HepG2 (cell line): ENCODE measurements around the gene TSSK2. TPM values are rescaled to one million over a fixed set of nuclear protein-coding genes. Genes with fewer than 3 reads are reported as not detected.

Source experiments
- ATAC-seq: fragments of 200-7000 bp; cut with Tn5 transposase; 3 replicates; pipeline ENCODE4 v1.9.1; 2020; ENCODE audit warnings: mild to moderate bottlenecking, moderate library complexity
- BruUV-seq: library from RNA; stranded (reverse); fragments of 400-500 nt; replicated peaks from 2 replicates; lab custom pipeline; 2021; lab: Mats Ljungman, UMichigan
- CTCF ChIA-PET: fragments of 300-600 bp; formaldehyde crosslinking; extraction: SDS; loops from one replicate; lab custom pipeline; 2021; ENCODE audit warnings: low total read pairs, inconsistent platforms, low intra/inter-chr PET ratio; lab: Yijun Ruan, JAX
- POLR2A ChIA-PET: fragments of 350-600 bp; sonication (Branson Sonifier 250); formaldehyde crosslinking; loops from one replicate; lab custom pipeline; 2020; ENCODE audit warnings: antibody characterized with exemption, inconsistent platforms; lab: Yijun Ruan, JAX
- DNase-seq: peaks from one replicate; pipeline ENCODE4 v3.0.0-alpha.2; 2015; ENCODE audit warnings: low spot score
- FAIRE-seq: peaks from 3 replicates; lab custom pipeline; 2011; peaks lifted over from hg19 to GRCh38; lab: Jason Lieb, UNC
- H2AFZ ChIP-seq: one replicate; pipeline ENCODE4 v1.6.1; 2011; ENCODE audit warnings: low read length, inconsistent platforms
- H3K27ac ChIP-seq: fragments of 300-600 bp; 3 replicates; pipeline ENCODE4 v1.8.0; 2011; ENCODE audit warnings: mixed run types, mild to moderate bottlenecking, mixed read lengths, low read length, inconsistent platforms; ENCODE audit not compliant: insufficient read depth; ENCODE audit errors: extremely low read length
- H3K27me3 ChIP-seq, 2 experiments: fragments of 200-600 bp in 1 of 2; 2 replicates in 1 of 2; 3 replicates in 1 of 2; pipeline versions ENCODE4 v1.6.0 to v1.8.0; 2011; ENCODE audit warnings: low read length in 2 of 2, mild to moderate bottlenecking in 2 of 2, moderate library complexity in 2 of 2, inconsistent platforms in 1 of 2; ENCODE audit not compliant: insufficient read depth in 2 of 2, control insufficient read depth in 1 of 2
- H3K36me3 ChIP-seq, 2 experiments: fragments of 200-600 bp in 1 of 2; replicated peaks in 1 of 2; 2 replicates in 1 of 2; 3 replicates in 1 of 2; pipeline versions ENCODE4 v1.5.1 to v1.8.0; 2011; ENCODE audit warnings: low read length in 2 of 2, inconsistent platforms in 1 of 2; ENCODE audit not compliant: insufficient read depth in 2 of 2, control insufficient read depth in 1 of 2
- H3K4me1 ChIP-seq: 2 replicates; pipeline ENCODE4 v1.5.1; 2012; ENCODE audit warnings: low read length, inconsistent platforms; ENCODE audit not compliant: insufficient read depth
- H3K4me2 ChIP-seq: 2 replicates; pipeline ENCODE4 v1.6.0; 2011; ENCODE audit warnings: low read depth, low read length, inconsistent platforms
- H3K4me3 ChIP-seq, 3 experiments: fragments of 200-600 bp in 1 of 3; sonication (generic), shearing (Covaris generic) in 1 of 3; replicated peaks in 1 of 3; 2 replicates each; pipeline ENCODE4 v1.5.1; 2011 to 2016; ENCODE audit warnings: low read length in 3 of 3, inconsistent platforms in 2 of 3, low read depth in 2 of 3, mild to moderate bottlenecking in 2 of 3, control low read depth in 1 of 3, mixed read lengths in 1 of 3; ENCODE audit not compliant: insufficient read depth in 1 of 3
- H3K79me2 ChIP-seq: one replicate; pipeline ENCODE4 v1.6.1; 2011; ENCODE audit warnings: low read length, inconsistent platforms; ENCODE audit not compliant: insufficient read depth
- H3K9ac ChIP-seq: 2 replicates; pipeline ENCODE4 v1.6.0; 2011; ENCODE audit warnings: mild to moderate bottlenecking, low read depth, low read length, inconsistent platforms; ENCODE audit not compliant: insufficient read depth
- H3K9me3 ChIP-seq: 2 replicates; pipeline ENCODE4 v1.5.1; 2012; ENCODE audit warnings: mild to moderate bottlenecking, low read length
- H4K20me1 ChIP-seq: 2 replicates; pipeline ENCODE4 v1.6.0; 2011; ENCODE audit warnings: inconsistent platforms, mild to moderate bottlenecking, low read length, moderate library complexity; ENCODE audit not compliant: insufficient read depth
- FOXC1 ChIP-seq: sonication (generic); formaldehyde crosslinking; IDR thresholded peaks from 2 replicates; pipeline ENCODE4 v1.8.0; 2022; ENCODE audit warnings: mild to moderate bottlenecking, missing genetic modification reagents, borderline replicate concordance
- GABPB1 ChIP-seq: IDR thresholded peaks from 2 replicates; pipeline ENCODE4 v1.6.1; 2016; ENCODE audit warnings: mild to moderate bottlenecking, missing genetic modification reagents, moderate library complexity, missing compliant biosample characterization
- GATA4 ChIP-seq: sonication (generic); IDR thresholded peaks from 2 replicates; pipeline ENCODE4 v1.6.1; 2016; ENCODE audit warnings: antibody characterized with exemption, low read depth, borderline replicate concordance
- HOXA9 ChIP-seq: sonication (generic); formaldehyde crosslinking; IDR thresholded peaks from 2 replicates; pipeline ENCODE4 v1.8.1; 2022; ENCODE audit warnings: missing genetic modification reagents, mild to moderate bottlenecking, moderate library complexity, borderline replicate concordance
- IRF2 ChIP-seq: IDR thresholded peaks from 2 replicates; pipeline ENCODE4 v1.6.1; 2018; ENCODE audit warnings: missing genetic modification reagents, missing compliant biosample characterization
- MAF1 ChIP-seq: sonication (generic); formaldehyde crosslinking; IDR thresholded peaks from 2 replicates; pipeline ENCODE4 v1.5.0; 2020; ENCODE audit warnings: missing genetic modification reagents, borderline replicate concordance
- MTA3 ChIP-seq: sonication (generic); formaldehyde crosslinking; IDR thresholded peaks from 2 replicates; pipeline ENCODE4 v1.4.0; 2020; ENCODE audit warnings: missing genetic modification reagents
- PAWR ChIP-seq: sonication (generic); formaldehyde crosslinking; IDR thresholded peaks from 2 replicates; pipeline ENCODE4 v1.4.0; 2020; ENCODE audit warnings: missing genetic modification reagents, mild to moderate bottlenecking, borderline replicate concordance
- PAX8 ChIP-seq: sonication (generic); formaldehyde crosslinking; IDR thresholded peaks from 2 replicates; pipeline ENCODE4 v1.8.0; 2022; ENCODE audit warnings: mild to moderate bottlenecking, missing genetic modification reagents, borderline replicate concordance
- SOX6 ChIP-seq, 2 experiments: fragments of 450-650 bp in 1 of 2; sonication (generic) in 1 of 2; formaldehyde crosslinking in 1 of 2; IDR thresholded peaks; 2 replicates each; pipeline versions ENCODE4 v1.4.0 to v1.6.1; 2017 to 2020; ENCODE audit warnings: antibody characterized with exemption in 1 of 2, mild to moderate bottlenecking in 1 of 2, missing genetic modification reagents in 1 of 2
- TGIF2 ChIP-seq: IDR thresholded peaks from 2 replicates; pipeline ENCODE4 v1.6.1; 2016; ENCODE audit warnings: control low read depth, missing compliant biosample characterization
- ZBTB26 ChIP-seq: IDR thresholded peaks from 2 replicates; pipeline ENCODE4 v1.6.1; 2016; ENCODE audit warnings: missing compliant biosample characterization, missing genetic modification reagents, borderline replicate concordance
- ZNF20 ChIP-seq: sonication (generic); formaldehyde crosslinking; IDR thresholded peaks from 2 replicates; pipeline ENCODE4 v1.4.0; 2020; ENCODE audit warnings: mild to moderate bottlenecking, moderate library complexity, missing genetic modification reagents
- ZNF430 ChIP-seq: sonication (generic); formaldehyde crosslinking; IDR thresholded peaks from 2 replicates; pipeline ENCODE4 v1.9.0; 2021; ENCODE audit warnings: mild to moderate bottlenecking, missing genetic modification reagents
- ZNF703 ChIP-seq: sonication (generic); formaldehyde crosslinking; IDR thresholded peaks from 2 replicates; pipeline ENCODE4 v1.5.1; 2020; ENCODE audit warnings: missing genetic modification reagents, mild to moderate bottlenecking, moderate library complexity, borderline replicate concordance
- ZNF75D ChIP-seq: sonication (generic); formaldehyde crosslinking; IDR thresholded peaks from 2 replicates; pipeline ENCODE4 v1.8.1; 2023; ENCODE audit warnings: missing genetic modification reagents, mild to moderate bottlenecking, borderline replicate concordance
- ZNF816 ChIP-seq: sonication (generic); formaldehyde crosslinking; IDR thresholded peaks from 2 replicates; pipeline ENCODE4 v1.8.0; 2022; ENCODE audit warnings: missing genetic modification reagents, mild to moderate bottlenecking, borderline replicate concordance
- ZNF878 ChIP-seq: sonication (generic); formaldehyde crosslinking; IDR thresholded peaks from 2 replicates; pipeline ENCODE4 v1.8.1; 2023; ENCODE audit warnings: mild to moderate bottlenecking, missing genetic modification reagents, moderate library complexity
- WGBS: methylation state at CpG from one replicate; pipeline ENCODE4 v1.1.6; 2017; ENCODE audit warnings: low lambda C conversion rate; 5-methylcytosine and 5-hydroxymethylcytosine counted together
- in situ Hi-C: cut with HindIII; loops from 2 replicates; pipeline ENCODE4 v1.10.0; 2017; ENCODE audit warnings: low pct_unique_long_range_greater_than_20kb; ENCODE audit not compliant: extremely low pct_ligation_motif_present
- intact Hi-C: fragments of 100-400 bp; cut with micrococcal nuclease; formaldehyde crosslinking; loops from one replicate; pipeline ENCODE4 v1.10.0; 2022; ENCODE audit not compliant: unreplicated experiment
- polyA plus RNA-seq, 8 experiments: library from polyadenylated mRNA; depleted of rRNA in 3 of 8; stranded (reverse) in 7 of 8; unstranded in 1 of 8; fragments of >200 nt; fragmentation: Illumina TruSeq in 4 of 8; extraction: Trizol in 4 of 8; gene quantifications; 2 replicates each; pipeline versions ENCODE4 v1.2.1 to v1.2.3, GENCODE V29; 2011 to 2016; ENCODE audit warnings: low read depth in 4 of 8, missing spikeins in 1 of 8, mixed read lengths in 1 of 8; ENCODE audit not compliant: insufficient read depth in 1 of 8
- total RNA-seq, 5 experiments: library from RNA; depleted of rRNA; stranded (reverse); fragments of >200 nt; fragmentation: Illumina TruSeq; extraction: Trizol; gene quantifications; 2 replicates each; pipeline ENCODE4 v1.2.3, GENCODE V29; 2016; ENCODE audit warnings: low read depth in 1 of 5

Gene TSSK2
- total and polyA plus RNA-seq, 2 of the 13 experiments (the other 11 are each of a cell fraction or from before 2014, with no cell fraction given): not detected

DNA sequence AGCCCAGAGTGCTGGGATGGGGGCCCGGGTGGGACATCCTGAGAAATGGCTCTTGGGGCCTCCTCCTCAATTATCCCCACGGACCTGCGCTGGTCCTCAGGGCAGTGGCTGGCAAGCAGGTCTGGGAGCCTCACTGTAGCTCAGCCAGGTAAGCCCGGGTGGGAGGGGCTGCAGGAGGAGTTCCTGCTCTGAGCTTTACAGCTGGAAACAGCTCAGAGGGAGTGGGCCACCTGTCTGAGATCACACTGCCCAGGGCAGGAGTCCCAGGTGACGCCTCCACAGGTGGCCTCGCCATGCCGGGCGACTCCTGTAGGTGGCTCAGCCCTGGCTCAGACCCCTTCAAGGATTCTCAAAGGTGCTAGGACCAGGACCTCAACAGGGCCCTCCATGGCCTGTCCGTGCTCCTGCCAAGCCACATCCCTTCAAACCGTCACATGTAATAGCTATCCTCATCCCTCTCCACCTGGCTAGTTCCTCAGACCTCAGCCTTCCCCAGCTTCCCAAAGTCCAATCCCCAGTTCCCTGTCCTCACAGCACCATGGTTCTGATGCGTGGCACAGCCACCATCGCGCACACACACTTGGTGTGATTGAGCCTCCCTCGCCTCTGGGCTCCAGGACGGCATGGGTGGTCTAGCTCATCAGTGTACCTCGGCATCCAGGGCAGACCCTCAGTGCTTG is 3.6 kb upstream of the TSSK2 start:
- peaks cover 3 to 46% of the 10 kb centered on the region in 2 experiments; a peak in 4 of 5 replicates for H3K27me3 ChIP-seq
- in situ Hi-C loops: no loop called here

More for the DNA sequence above, 3.6 kb upstream of the TSSK2 start:
- no peak overlapping the region for H2AFZ ChIP-seq
- no peak overlapping the region for H3K4me2 ChIP-seq
- ATAC-seq: no peak
- ChIA-PET POLR2A (interaction anchor here (1.1 to 1.2 kb wide), 2 partner anchors 17 to 51 kb away, joined by 3 to 6 read pairs; partner anchors contain the start of genes ESS2 and SLC25A1), CTCF (no interaction called here)
- H3K4me3 ChIP-seq: no peak overlapping the region
- no peaks in the 10 kb centered on the region for H4K20me1 ChIP-seq
- 72% methylated on average over 9 of the region's 16 CpGs for WGBS
- H3K4me1 ChIP-seq: peaks cover 35% of the 10 kb centered on the region
- H3K9ac ChIP-seq: no peak overlapping the region
- no peaks in the 10 kb centered on the region for H3K79me2 ChIP-seq
- no peak for FAIRE-seq
- no peak overlapping the region for H3K27ac ChIP-seq
- intact Hi-C loops: no loop called here
- no peaks in the 10 kb centered on the region for H3K36me3 ChIP-seq
- TF ChIP-seq ZBTB26 (CRISPR knock-in tag) (no peak), HOXA9 (CRISPR knock-in tag) (no peak), TGIF2 (CRISPR knock-in tag) (no peak), PAWR (CRISPR knock-in tag) (no peak), GATA4 (no peak), GABPB1 (CRISPR knock-in tag) (no peak), ZNF430 (CRISPR knock-in tag) (no peak), ZNF878 (no peak), ZNF20 (CRISPR knock-in tag) (no peak), PAX8 (CRISPR knock-in tag) (no peak), ZNF75D (CRISPR knock-in tag) (no peak), FOXC1 (CRISPR knock-in tag) (no peak), MTA3 (no peak), SOX6 (IDR thresholded peaks at IDR 0.05) (no peak), SOX6 (CRISPR knock-in tag; IDR thresholded peaks at IDR 0.05) (no peak), ZNF816 (CRISPR knock-in tag) (no peak), MAF1 (CRISPR knock-in tag) (no peak), IRF2 (CRISPR knock-in tag) (no peak), ZNF703 (no peak)
- no TSS peak for BruUV-seq
- no peak for DNase-seq
- H3K9me3 ChIP-seq: no peaks in the 10 kb centered on the region
